IMR-90 (cell line): Measurements from ENCODE around the gene IGF1R. TPM values are rescaled to one million over a fixed set of nuclear protein-coding genes. Genes with fewer than 3 reads are reported as not detected.

ENCODE experiments used
- RFX5 ChIP-seq: IDR thresholded peaks from 2 replicates; pipeline ENCODE4 v1.8.0; 2012; ENCODE audit warnings: low read depth, mild to moderate bottlenecking, low read length, moderate library complexity
- polyA plus RNA-seq, 3 experiments: library from polyadenylated mRNA; depleted of rRNA; stranded (reverse); fragments of >200 nt; gene quantifications; 2 replicates each; pipeline ENCODE4 v1.2.3, GENCODE V29; 2012; ENCODE audit warnings: low replicate concordance in 1 of 3
- total RNA-seq: library from RNA; depleted of rRNA; stranded (reverse); fragments of >200 nt; gene quantifications from 2 replicates; pipeline ENCODE4 v1.2.3, GENCODE V29; 2012
- TF ChIP-seq, protein P1 (sequence below): conservative IDR thresholded peaks from 2 replicates; pipeline ENCODE4 v1.5.1; 2012; ENCODE audit warnings: mild to moderate bottlenecking, low read depth, low read length, improper control_type of control experiment

IGF1R gene
- total and polyA plus RNA-seq, 2 of the 4 experiments (the other 2 are of a cell fraction) = 24.0 to 24.9 TPM

DNA sequence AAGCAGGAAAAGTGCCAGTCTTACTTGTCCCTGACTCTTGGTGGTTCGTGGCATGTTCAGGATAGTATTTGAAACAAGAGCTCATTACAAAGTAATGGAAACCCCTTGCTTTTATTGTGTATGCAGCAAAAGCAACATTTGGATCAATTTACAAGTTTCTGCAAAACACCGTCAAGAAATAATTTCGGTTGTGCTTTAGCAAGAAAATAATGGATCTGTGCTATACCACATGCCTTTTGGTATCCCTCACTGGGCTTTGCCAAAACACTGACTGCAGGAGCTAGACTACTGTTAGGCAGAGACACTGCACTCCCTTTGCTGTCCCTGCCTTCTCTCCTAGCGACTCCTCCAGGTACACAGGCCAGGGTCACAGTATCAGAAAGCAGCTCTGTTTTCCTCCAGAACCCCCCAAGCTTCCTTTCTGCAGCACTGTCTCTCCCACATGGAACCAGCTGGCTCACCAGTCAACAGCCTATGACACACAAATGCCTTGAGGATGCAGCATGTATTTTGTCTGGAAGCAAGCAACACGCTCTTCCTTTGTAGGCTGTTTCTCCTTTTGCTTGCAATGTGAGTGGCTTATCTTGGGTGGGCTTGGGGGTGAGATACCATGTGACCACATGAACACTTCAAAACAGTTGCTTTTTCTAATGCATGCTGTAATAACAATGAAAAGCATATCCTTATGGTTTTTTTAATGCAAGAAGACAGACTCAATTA is 247.8 kb downstream of the IGF1R start (continued):
- TF ChIP-seq, protein P1, sequence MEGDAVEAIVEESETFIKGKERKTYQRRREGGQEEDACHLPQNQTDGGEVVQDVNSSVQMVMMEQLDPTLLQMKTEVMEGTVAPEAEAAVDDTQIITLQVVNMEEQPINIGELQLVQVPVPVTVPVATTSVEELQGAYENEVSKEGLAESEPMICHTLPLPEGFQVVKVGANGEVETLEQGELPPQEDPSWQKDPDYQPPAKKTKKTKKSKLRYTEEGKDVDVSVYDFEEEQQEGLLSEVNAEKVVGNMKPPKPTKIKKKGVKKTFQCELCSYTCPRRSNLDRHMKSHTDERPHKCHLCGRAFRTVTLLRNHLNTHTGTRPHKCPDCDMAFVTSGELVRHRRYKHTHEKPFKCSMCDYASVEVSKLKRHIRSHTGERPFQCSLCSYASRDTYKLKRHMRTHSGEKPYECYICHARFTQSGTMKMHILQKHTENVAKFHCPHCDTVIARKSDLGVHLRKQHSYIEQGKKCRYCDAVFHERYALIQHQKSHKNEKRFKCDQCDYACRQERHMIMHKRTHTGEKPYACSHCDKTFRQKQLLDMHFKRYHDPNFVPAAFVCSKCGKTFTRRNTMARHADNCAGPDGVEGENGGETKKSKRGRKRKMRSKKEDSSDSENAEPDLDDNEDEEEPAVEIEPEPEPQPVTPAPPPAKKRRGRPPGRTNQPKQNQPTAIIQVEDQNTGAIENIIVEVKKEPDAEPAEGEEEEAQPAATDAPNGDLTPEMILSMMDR = no peak
- no peak for TF ChIP-seq RFX5
